Spleen (tissue), 11 donors: ENCODE data around the gene NFYB. TPM values are rescaled to one million over a fixed set of nuclear protein-coding genes. Genes with fewer than 3 reads are reported as not detected.

Source experiments
- DNase-seq: peaks from one replicate; pipeline ENCODE4 v3.0.0-alpha.2; 2020
- H3K27ac ChIP-seq, 8 donors: fragments of 200-600 bp; sonication (generic) in 7 of 8; 1 replicate in 4 of 8; 2 replicates in 4 of 8; pipeline versions ENCODE4 v1.5.0 to v1.8.0; 2016 to 2021; ENCODE audit warnings: inconsistent platforms in 4 of 8, mild to moderate bottlenecking in 4 of 8, moderate library complexity in 1 of 8
- H3K27me3 ChIP-seq, 7 donors: fragments of 200-600 bp; sonication (generic) in 6 of 7; replicated peaks in 1 of 7; 1 replicate in 4 of 7; 2 replicates in 3 of 7; pipeline versions ENCODE4 v1.5.0 to v1.8.0; 2016 to 2021; ENCODE audit warnings: inconsistent platforms in 3 of 7, mild to moderate bottlenecking in 1 of 7
- H3K36me3 ChIP-seq, 6 donors: fragments of 200-600 bp; sonication (generic) in 5 of 6; 1 replicate in 4 of 6; 2 replicates in 2 of 6; pipeline versions ENCODE4 v1.5.0 to v1.8.0; 2016 to 2021; ENCODE audit warnings: inconsistent platforms in 2 of 6
- H3K4me1 ChIP-seq, 6 donors: fragments of 200-600 bp; sonication (generic) in 5 of 6; 1 replicate in 3 of 6; 2 replicates in 3 of 6; pipeline versions ENCODE4 v1.5.0 to v1.8.0; 2016 to 2021; ENCODE audit warnings: inconsistent platforms in 3 of 6
- H3K4me3 ChIP-seq, 8 donors: fragments of 200-600 bp; sonication (generic) in 7 of 8; 1 replicate in 4 of 8; 2 replicates in 4 of 8; pipeline versions ENCODE4 v1.5.0 to v1.8.0; 2016 to 2021; ENCODE audit warnings: inconsistent platforms in 4 of 8, mild to moderate bottlenecking in 4 of 8, moderate library complexity in 2 of 8
- H3K9me3 ChIP-seq, 8 donors: fragments of 200-600 bp; sonication (generic) in 7 of 8; 1 replicate in 4 of 8; 2 replicates in 4 of 8; pipeline versions ENCODE4 v1.5.0 to v1.8.0; 2016 to 2021; ENCODE audit warnings: inconsistent platforms in 4 of 8
- CTCF ChIP-seq, 11 experiments: fragments of 200-600 bp in 7 of 11; fragments of 450-650 bp in 4 of 11; sonication (generic) in 4 of 11; IDR thresholded peaks in 8 of 11; conservative IDR thresholded peaks in 3 of 11; 1 replicate in 7 of 11; 2 replicates in 4 of 11; pipeline versions ENCODE4 v1.4.0 to v1.8.0; 2016 to 2021; ENCODE audit warnings: antibody characterized with exemption in 11 of 11, inconsistent platforms in 4 of 11, mild to moderate bottlenecking in 1 of 11
- POLR2A ChIP-seq, 3 donors: fragments of 450-650 bp; IDR thresholded peaks; one replicate each; pipeline ENCODE4 v1.5.1; 2017; ENCODE audit warnings: antibody characterized with exemption in 3 of 3, mild to moderate bottlenecking in 1 of 3
- POLR2AphosphoS5 ChIP-seq, 3 donors: sonication (generic); formaldehyde crosslinking; IDR thresholded peaks; one replicate each; pipeline ENCODE4 v1.5.1; 2017; ENCODE audit warnings: antibody characterized with exemption in 3 of 3
- WGBS, 5 donors: extraction: QIAGEN DNeasy Blood & Tissue Kit in 3 of 5; methylation state at CpG; one replicate each; pipeline versions ENCODE4 v1.1.5 to v1.1.7; 2013 to 2018; 5-methylcytosine and 5-hydroxymethylcytosine counted together
- intact Hi-C: fragments of 100-400 bp; cut with DNase I; formaldehyde crosslinking; loops from one replicate; pipeline ENCODE4 v1.15.0; 2023; ENCODE audit warnings: low total_unique reads
- polyA plus RNA-seq, 3 donors: library from polyadenylated mRNA; stranded (reverse); fragments of 200-250 nt; gene quantifications; one replicate each; pipeline ENCODE4 v1.2.1, GENCODE V29; 2013
- total RNA-seq, 7 donors: library from RNA; depleted of rRNA in 3 of 7; stranded (reverse); fragments of >200 nt in 3 of 7; fragmentation: NEBNext Ultra II Directional in 4 of 7; extraction: Animal tissue kit (Norgen Biotek cat#: 25700) in 4 of 7; gene quantifications; one replicate each; pipeline versions ENCODE4 v1.1.0 to v1.2.1, GENCODE V29; 2016 to 2021
- donor health status: healthy with polysubstance abuse.
- donor health status: DM: no; HTN: no; CAD: no; lungs with moderate emphysema.
- donor health status: DM: no; HTN: no; CAD: no.
- donor health status: Bipolar disorder and iron deficiency.
- donor health status: healthy.
- donor health status: DM: no; HTN: no; CAD: no.
- donor health status: DM: yes; HTN: yes; CAD: no.

Gene NFYB
- total and polyA plus RNA-seq, 10 donors, result 21.1 to 28.3 (median 25.6) TPM

DNA sequence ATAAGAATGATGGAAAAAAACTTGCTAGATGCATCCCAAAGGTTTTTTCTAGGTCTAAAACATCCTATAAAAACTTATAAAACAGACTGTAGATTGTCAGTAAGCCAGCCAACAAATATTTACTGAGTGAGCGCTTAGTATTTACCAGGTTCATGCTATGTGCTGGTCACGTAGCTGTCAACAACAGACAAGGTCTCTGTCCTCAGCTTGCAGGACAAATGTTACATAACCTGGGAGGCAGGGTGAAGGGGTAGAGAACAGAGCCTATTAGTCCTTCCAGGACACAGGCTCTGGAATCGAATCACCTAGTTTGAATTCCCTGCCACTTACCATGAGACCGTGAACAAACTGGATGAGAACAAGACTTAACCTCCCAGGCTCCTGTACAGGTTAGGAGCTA is 6.4 kb downstream of the NFYB start:
- Histone ChIP-seq H3K27me3 (no peaks in the 10 kb centered on the region), H3K36me3 (peaks cover 3 to 86% (median 35%) of the 10 kb centered on the region in 6 donors), H3K27ac (no peak overlapping the region), H3K4me1 (peaks cover 10 to 69% (median 37%) of the 10 kb centered on the region in 6 donors), H3K9me3 (no peaks in the 10 kb centered on the region), H3K4me3 (no peak overlapping the region)
- intact Hi-C loops, result no loop called here
- WGBS, 5 donors, result 95 to 99% (median 97%) methylated on average over 4 of the region's 4 CpGs
- TF ChIP-seq POLR2A (IDR thresholded peaks at IDR 0.05) (no peak), CTCF (IDR thresholded peaks at IDR 0.05 in 8 of 11, conservative IDR thresholded peaks at IDR 0.05 in 3 of 11) (no peak), POLR2AphosphoS5 (IDR thresholded peaks at IDR 0.05) (no peak)
- no peak for DNase-seq

DNA sequence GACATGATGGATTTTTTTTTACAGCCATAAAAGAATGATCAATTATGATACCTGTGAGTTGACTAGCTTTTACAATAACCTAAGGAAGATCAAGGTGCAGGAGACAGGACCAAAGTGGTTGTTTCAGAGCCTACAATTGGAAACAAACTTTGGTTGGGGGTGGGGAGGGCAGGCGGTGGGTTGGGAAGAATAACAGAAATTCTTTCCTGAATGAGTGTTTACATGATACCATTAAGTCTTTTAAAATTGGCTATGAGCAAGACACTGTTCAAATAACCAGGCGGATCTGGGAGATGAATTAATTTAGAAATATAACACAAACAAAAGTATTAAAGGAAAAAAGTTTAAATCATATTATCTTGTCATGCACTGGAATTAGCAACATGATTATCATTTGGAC is 7.2 kb downstream of the NFYB start:
- Histone ChIP-seq H3K9me3 (no peaks in the 10 kb centered on the region), H3K27me3 (no peaks in the 10 kb centered on the region), H3K4me3 (no peak overlapping the region), H3K36me3 (peaks cover 3 to 94% (median 41%) of the 10 kb centered on the region in 6 donors), H3K4me1 (peaks cover 4 to 61% (median 28%) of the 10 kb centered on the region in 6 donors), H3K27ac (no peak overlapping the region)
- TF ChIP-seq CTCF (IDR thresholded peaks at IDR 0.05 in 8 of 11, conservative IDR thresholded peaks at IDR 0.05 in 3 of 11) (no peak), POLR2AphosphoS5 (IDR thresholded peaks at IDR 0.05) (no peak), POLR2A (IDR thresholded peaks at IDR 0.05) (no peak)
- intact Hi-C loops, result no loop called here
- WGBS, 5 donors, result 76 to 92% (median 87%) methylated on average over 2 of the region's 2 CpGs
- DNase-seq, result no peak

GRCh38 chr12:104126548-104126947 is 11.5 kb downstream of the NFYB start:
- Histone ChIP-seq H3K4me3 (no peak overlapping the region), H3K9me3 (no peaks in the 10 kb centered on the region), H3K36me3 (peaks cover 0 to 100% (median 70%) of the 10 kb centered on the region in 6 donors), H3K27ac (no peak overlapping the region), H3K27me3 (no peaks in the 10 kb centered on the region), H3K4me1 (peaks cover 0 to 19% (median 3%) of the 10 kb centered on the region in 6 donors)
- 96 to 99% (median 97%) methylated on average over 3 of the region's 3 CpGs for WGBS, 5 donors
- intact Hi-C loops, result no loop called here
- TF ChIP-seq POLR2A (IDR thresholded peaks at IDR 0.05) (no peak), CTCF (IDR thresholded peaks at IDR 0.05 in 8 of 11, conservative IDR thresholded peaks at IDR 0.05 in 3 of 11) (no peak), POLR2AphosphoS5 (IDR thresholded peaks at IDR 0.05) (no peak)
- DNase-seq, result no peak

DNA sequence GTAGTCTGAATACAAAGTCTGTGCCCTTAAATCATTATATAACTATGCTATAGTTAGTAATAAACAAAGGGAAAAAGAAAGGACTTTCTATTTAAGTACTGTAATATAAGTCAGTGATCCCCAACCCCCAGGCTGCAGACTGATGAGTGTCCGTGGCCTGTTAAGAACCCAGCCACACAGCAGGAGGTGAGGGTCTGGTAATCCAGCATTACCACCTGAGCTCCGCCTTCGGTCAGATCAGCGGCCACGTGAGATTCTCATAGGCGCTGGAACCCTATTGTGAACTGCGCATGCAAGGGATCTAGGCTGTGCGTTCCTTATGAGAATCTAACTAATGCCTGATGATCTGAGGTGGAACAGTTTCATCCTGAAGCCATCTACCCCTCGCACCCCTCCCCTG is 15.7 kb downstream of the NFYB start:
- intact Hi-C loops, result no loop called here
- no peak overlapping the region for H3K4me3 ChIP-seq
- no peak overlapping the region for H3K27ac ChIP-seq
- no peaks in the 10 kb centered on the region for H3K27me3 ChIP-seq
- TF ChIP-seq POLR2A (IDR thresholded peaks at IDR 0.05) (no peak), POLR2AphosphoS5 (IDR thresholded peaks at IDR 0.05) (no peak), CTCF (IDR thresholded peaks at IDR 0.05 in 8 of 11, conservative IDR thresholded peaks at IDR 0.05 in 3 of 11) (no peak)
- no peaks in the 10 kb centered on the region for H3K4me1 ChIP-seq
- peaks cover 0 to 100% (median 74%) of the 10 kb centered on the region in 6 donors for H3K36me3 ChIP-seq
- 92 to 98% (median 97%) methylated on average over 9 of the region's 9 CpGs for WGBS, 5 donors
- H3K9me3 ChIP-seq, result no peaks in the 10 kb centered on the region
- no peak for DNase-seq
